ENCODE measurements around the gene TOMM20.
"Not testable (repeated sequence)": the region's sequence is repeated elsewhere in the genome, so short reads cannot be mapped to it uniquely, and the experiment has no call there.

TOMM20 gene

DNA sequence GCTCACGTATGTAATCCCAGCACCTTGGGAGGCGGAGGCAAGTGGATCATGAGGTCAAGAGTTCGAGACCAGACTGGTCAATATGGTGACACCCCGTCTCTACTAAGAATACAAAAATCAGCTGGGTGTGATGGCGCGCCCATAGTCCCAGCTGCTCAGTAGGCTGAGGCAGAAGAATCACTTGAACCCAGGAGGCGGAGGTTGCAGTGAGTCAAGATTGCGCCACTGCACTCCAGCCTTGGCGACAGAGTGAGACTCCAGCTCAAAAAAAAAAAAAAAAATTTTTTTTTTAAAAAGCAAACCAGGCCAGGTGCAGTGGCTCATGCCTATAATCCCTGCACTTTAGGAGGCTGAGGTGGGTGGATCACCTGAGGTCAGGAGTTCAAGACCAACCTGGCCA, 30.6 kb upstream of the TOMM20 start:
- H3K9me3 ChIP-seq (replicated peaks; ENCODE audit: insufficient read depth, low read length); H3K4me2 ChIP-seq (ENCODE audit: low read depth, low read length); H3K36me3 ChIP-seq (replicated peaks; ENCODE audit: insufficient read depth, low read length); H3K9ac ChIP-seq (ENCODE audit: low read length); H3K4me3 ChIP-seq (ENCODE audit: low read length); DNase-seq; H3K27ac ChIP-seq (ENCODE audit: low read length); H3K4me1 ChIP-seq (ENCODE audit: low read length); H4K20me1 ChIP-seq (ENCODE audit: insufficient read depth, low read length); H2AFZ ChIP-seq (ENCODE audit: low read length); H3K9me2 ChIP-seq (replicated peaks; ENCODE audit: insufficient read depth, low read length); H3K27me3 ChIP-seq (replicated peaks; ENCODE audit: insufficient read depth, low read length); H3F3A ChIP-seq (ENCODE audit: insufficient read depth, low read length): not testable (repeated sequence)
- H3K79me2 ChIP-seq (ENCODE audit: low read length), result peaks cover 49% of the 10 kb centered on the region

DNA sequence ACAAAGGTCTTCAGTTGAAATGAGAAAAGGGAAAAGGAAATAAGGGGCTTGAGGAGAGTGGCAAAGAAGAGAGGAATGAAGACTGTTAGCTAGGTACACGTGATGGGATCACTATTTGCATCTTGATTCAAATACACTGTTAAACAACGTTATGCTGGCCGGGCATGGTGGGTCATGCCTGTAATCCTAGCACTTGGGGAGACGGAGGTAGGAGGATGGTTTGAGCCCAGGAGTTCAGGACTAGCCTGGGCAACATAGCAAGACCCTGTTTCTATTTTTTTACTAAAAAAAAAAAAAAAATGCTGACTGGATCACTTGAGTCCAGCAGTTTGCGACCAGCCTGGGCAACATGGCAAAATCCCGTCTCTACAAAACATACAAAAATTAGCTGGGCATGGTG, 30.0 kb upstream of the TOMM20 start:
- Histone ChIP-seq H3K4me3 (ENCODE audit: low read length) (no peak overlapping the region), H3K36me3 (replicated peaks; ENCODE audit: insufficient read depth, low read length) (peaks cover 4% of the 10 kb centered on the region; the same call in 1 of the 2 replicates), H3K27me3 (replicated peaks; ENCODE audit: insufficient read depth, low read length) (no peaks in the 10 kb centered on the region), H2AFZ (ENCODE audit: low read length) (no peak overlapping the region), H3K4me1 (ENCODE audit: low read length) (peaks cover 8% of the 10 kb centered on the region; the same call in 1 of the 2 replicates), H3K9me2 (replicated peaks; ENCODE audit: insufficient read depth, low read length) (no peaks in the 10 kb centered on the region), H3F3A (ENCODE audit: insufficient read depth, low read length) (0 out of 2 replicates have a peak, but pooled peaks cover 8% of the 10 kb centered on the region), H3K27ac (ENCODE audit: low read length) (no peak overlapping the region), H3K9me3 (replicated peaks; ENCODE audit: insufficient read depth, low read length) (no peaks in the 10 kb centered on the region), H3K79me2 (ENCODE audit: low read length) (peaks cover 49% of the 10 kb centered on the region), H3K4me2 (ENCODE audit: low read depth, low read length) (no peak overlapping the region), H4K20me1 (ENCODE audit: insufficient read depth, low read length) (no peaks in the 10 kb centered on the region), H3K9ac (ENCODE audit: low read length) (no peak overlapping the region)
- TF ChIP-seq, protein P1, sequence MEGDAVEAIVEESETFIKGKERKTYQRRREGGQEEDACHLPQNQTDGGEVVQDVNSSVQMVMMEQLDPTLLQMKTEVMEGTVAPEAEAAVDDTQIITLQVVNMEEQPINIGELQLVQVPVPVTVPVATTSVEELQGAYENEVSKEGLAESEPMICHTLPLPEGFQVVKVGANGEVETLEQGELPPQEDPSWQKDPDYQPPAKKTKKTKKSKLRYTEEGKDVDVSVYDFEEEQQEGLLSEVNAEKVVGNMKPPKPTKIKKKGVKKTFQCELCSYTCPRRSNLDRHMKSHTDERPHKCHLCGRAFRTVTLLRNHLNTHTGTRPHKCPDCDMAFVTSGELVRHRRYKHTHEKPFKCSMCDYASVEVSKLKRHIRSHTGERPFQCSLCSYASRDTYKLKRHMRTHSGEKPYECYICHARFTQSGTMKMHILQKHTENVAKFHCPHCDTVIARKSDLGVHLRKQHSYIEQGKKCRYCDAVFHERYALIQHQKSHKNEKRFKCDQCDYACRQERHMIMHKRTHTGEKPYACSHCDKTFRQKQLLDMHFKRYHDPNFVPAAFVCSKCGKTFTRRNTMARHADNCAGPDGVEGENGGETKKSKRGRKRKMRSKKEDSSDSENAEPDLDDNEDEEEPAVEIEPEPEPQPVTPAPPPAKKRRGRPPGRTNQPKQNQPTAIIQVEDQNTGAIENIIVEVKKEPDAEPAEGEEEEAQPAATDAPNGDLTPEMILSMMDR (IDR thresholded peaks at IDR 0.05; ENCODE audit: low read length), result no peak
- TF ChIP-seq EZH2 (optimal IDR thresholded peaks at IDR 0.05; ENCODE audit: low read depth, low read length) (no peak), EZH2phosphoT487 (IDR thresholded peaks at IDR 0.05; ENCODE audit: low read length) (no peak)
- DNase-seq, result no peak

DNA sequence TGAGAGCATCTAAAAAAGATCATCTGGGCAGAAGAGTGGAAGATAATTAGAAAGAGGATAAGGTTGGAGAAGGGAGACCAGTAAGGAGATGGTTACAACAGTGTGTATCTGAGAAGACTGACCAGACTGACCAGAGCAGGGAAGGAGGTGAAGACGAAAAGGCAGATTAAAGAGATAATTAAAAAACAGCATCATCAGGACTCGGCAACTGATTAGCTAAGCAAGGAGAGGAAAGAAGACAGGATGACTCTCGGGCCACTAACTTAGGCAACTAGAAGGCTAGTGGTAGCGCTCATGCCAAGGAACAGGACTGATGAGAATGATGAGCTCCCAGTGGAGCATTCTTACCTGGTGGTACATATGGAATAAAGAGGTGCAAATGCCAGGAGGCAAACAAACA, 28.5 kb upstream of the TOMM20 start:
- Histone ChIP-seq H3K9me3 (replicated peaks; ENCODE audit: insufficient read depth, low read length) (no peaks in the 10 kb centered on the region), H3K27me3 (replicated peaks; ENCODE audit: insufficient read depth, low read length) (no peaks in the 10 kb centered on the region), H3K9ac (ENCODE audit: low read length) (no peak overlapping the region), H3K4me3 (ENCODE audit: low read length) (no peak overlapping the region), H3F3A (ENCODE audit: insufficient read depth, low read length) (0 out of 2 replicates have a peak, but pooled peaks cover 8% of the 10 kb centered on the region), H4K20me1 (ENCODE audit: insufficient read depth, low read length) (no peaks in the 10 kb centered on the region), H2AFZ (ENCODE audit: low read length) (no peak overlapping the region), H3K36me3 (replicated peaks; ENCODE audit: insufficient read depth, low read length) (peaks cover 5% of the 10 kb centered on the region; the same call in 1 of the 2 replicates), H3K27ac (ENCODE audit: low read length) (no peak overlapping the region), H3K9me2 (replicated peaks; ENCODE audit: insufficient read depth, low read length) (no peaks in the 10 kb centered on the region), H3K4me1 (ENCODE audit: low read length) (peaks cover 8% of the 10 kb centered on the region; the same call in 1 of the 2 replicates), H3K79me2 (ENCODE audit: low read length) (peaks cover 49% of the 10 kb centered on the region), H3K4me2 (ENCODE audit: low read depth, low read length) (no peak overlapping the region)
- DNase-seq, result no peak
- TF ChIP-seq EZH2phosphoT487 (IDR thresholded peaks at IDR 0.05; ENCODE audit: low read length) (no peak), EZH2 (optimal IDR thresholded peaks at IDR 0.05; ENCODE audit: low read depth, low read length) (no peak)
- TF ChIP-seq, protein P1 (IDR thresholded peaks at IDR 0.05; ENCODE audit: low read length), result no peak

DNA sequence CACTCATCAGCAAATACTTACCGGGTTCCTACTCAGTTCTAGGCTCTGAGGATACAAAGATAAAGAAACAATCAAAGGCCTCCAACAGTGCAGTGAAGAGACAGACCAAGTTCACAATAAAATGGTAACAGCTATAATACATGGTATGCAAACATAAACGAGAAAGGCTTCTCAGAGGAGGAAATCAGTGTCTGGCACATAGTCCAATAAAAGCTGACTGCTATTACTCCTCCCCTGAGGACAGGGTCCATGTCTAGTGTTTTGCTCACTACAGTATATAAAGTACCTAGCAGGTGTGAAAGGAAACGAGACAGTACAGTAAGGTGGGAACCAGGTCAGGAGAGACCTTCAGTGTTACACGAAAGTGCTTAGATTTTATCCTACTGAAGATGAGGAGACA, 28.1 kb upstream of the TOMM20 start:
- Histone ChIP-seq H2AFZ (ENCODE audit: low read length) (no peak overlapping the region), H3F3A (ENCODE audit: insufficient read depth, low read length) (0 out of 2 replicates have a peak, but pooled peaks cover 8% of the 10 kb centered on the region), H3K9me3 (replicated peaks; ENCODE audit: insufficient read depth, low read length) (no peaks in the 10 kb centered on the region), H4K20me1 (ENCODE audit: insufficient read depth, low read length) (no peaks in the 10 kb centered on the region), H3K27ac (ENCODE audit: low read length) (no peak overlapping the region), H3K4me2 (ENCODE audit: low read depth, low read length) (no peak overlapping the region), H3K79me2 (ENCODE audit: low read length) (peaks cover 49% of the 10 kb centered on the region), H3K9me2 (replicated peaks; ENCODE audit: insufficient read depth, low read length) (no peaks in the 10 kb centered on the region), H3K36me3 (replicated peaks; ENCODE audit: insufficient read depth, low read length) (peaks cover 5% of the 10 kb centered on the region; the same call in 1 of the 2 replicates), H3K27me3 (replicated peaks; ENCODE audit: insufficient read depth, low read length) (no peaks in the 10 kb centered on the region), H3K4me3 (ENCODE audit: low read length) (no peak overlapping the region), H3K4me1 (ENCODE audit: low read length) (peaks cover 7% of the 10 kb centered on the region; the same call in 1 of the 2 replicates), H3K9ac (ENCODE audit: low read length) (no peak overlapping the region)
- TF ChIP-seq, protein P1 (IDR thresholded peaks at IDR 0.05; ENCODE audit: low read length), result no peak
- no peak for TF ChIP-seq EZH2phosphoT487 (IDR thresholded peaks at IDR 0.05; ENCODE audit: low read length)
- TF ChIP-seq EZH2 (optimal IDR thresholded peaks at IDR 0.05; ENCODE audit: low read depth, low read length), result no peak
- no peak for DNase-seq
